ENCODE data around the gene SPATA22. TPM values are rescaled to one million over a fixed set of nuclear protein-coding genes. Genes with fewer than 3 reads are reported as not detected.

The SPATA22 gene
- total RNA-seq, 2 donors from 2014 or later, result 13.5 TPM; not detected in 1

DNA sequence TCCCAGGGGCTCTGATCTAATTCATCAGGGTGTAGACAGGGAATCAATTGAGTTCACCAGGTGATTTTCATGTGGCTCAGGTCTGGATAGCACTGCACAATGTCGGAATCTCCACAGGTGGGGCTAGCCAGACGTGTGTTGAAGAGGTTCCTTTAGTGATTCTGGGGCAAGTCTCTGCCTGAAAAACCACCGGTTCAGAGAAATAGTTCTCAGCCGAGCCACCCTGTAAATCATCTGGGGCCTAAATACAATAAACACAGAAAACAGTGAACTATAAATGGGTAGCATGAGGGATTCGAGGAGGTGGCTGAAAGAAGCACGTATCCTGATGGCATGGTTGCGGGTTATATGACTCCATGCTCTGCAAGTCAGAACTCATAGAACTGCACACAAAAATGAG is 25.5 kb upstream of the SPATA22 start:
- no peak for DNase-seq (ENCODE audit: low spot score)

GRCh38 chr17:3485481-3486068 is 14.0 kb upstream of the SPATA22 start:
- H3K4me3 ChIP-seq, result no peak overlapping the region
- H3K36me3 ChIP-seq, result no peaks in the 10 kb centered on the region
- intact Hi-C loops (cut with DNase I), result no loop called here
- H3K9me3 ChIP-seq, result no peaks in the 10 kb centered on the region
- no peaks in the 10 kb centered on the region for H3K27me3 ChIP-seq (replicated peaks; ENCODE audit: insufficient read depth)
- H3K4me1 ChIP-seq (replicated peaks), result no peaks in the 10 kb centered on the region
- 82% methylated on average over 8 of the region's 8 CpGs for WGBS
- H3K27ac ChIP-seq, result no peak overlapping the region
- DNase-seq (ENCODE audit: low spot score), result no peak
- TF ChIP-seq POLR2A (IDR thresholded peaks at IDR 0.05), result no peak
- no peak for TF ChIP-seq POLR2AphosphoS5 (IDR thresholded peaks at IDR 0.05)
- TF ChIP-seq, protein P1, sequence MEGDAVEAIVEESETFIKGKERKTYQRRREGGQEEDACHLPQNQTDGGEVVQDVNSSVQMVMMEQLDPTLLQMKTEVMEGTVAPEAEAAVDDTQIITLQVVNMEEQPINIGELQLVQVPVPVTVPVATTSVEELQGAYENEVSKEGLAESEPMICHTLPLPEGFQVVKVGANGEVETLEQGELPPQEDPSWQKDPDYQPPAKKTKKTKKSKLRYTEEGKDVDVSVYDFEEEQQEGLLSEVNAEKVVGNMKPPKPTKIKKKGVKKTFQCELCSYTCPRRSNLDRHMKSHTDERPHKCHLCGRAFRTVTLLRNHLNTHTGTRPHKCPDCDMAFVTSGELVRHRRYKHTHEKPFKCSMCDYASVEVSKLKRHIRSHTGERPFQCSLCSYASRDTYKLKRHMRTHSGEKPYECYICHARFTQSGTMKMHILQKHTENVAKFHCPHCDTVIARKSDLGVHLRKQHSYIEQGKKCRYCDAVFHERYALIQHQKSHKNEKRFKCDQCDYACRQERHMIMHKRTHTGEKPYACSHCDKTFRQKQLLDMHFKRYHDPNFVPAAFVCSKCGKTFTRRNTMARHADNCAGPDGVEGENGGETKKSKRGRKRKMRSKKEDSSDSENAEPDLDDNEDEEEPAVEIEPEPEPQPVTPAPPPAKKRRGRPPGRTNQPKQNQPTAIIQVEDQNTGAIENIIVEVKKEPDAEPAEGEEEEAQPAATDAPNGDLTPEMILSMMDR (IDR thresholded peaks at IDR 0.05), result no peak

More for the DNA sequence above, 25.5 kb upstream of the SPATA22 start:
- H3K27me3 ChIP-seq (replicated peaks; ENCODE audit: insufficient read depth), result no peaks in the 10 kb centered on the region
- TF ChIP-seq, protein P1 (IDR thresholded peaks at IDR 0.05), result no peak
- TF ChIP-seq POLR2AphosphoS5 (IDR thresholded peaks at IDR 0.05) (no peak), POLR2A (IDR thresholded peaks at IDR 0.05) (no peak)
- no peak overlapping the region for H3K27ac ChIP-seq
- intact Hi-C loops (cut with DNase I), result no loop called here
- H3K9me3 ChIP-seq, result no peaks in the 10 kb centered on the region
- no peaks in the 10 kb centered on the region for H3K4me1 ChIP-seq (replicated peaks)
- H3K4me3 ChIP-seq, result no peak overlapping the region
- H3K36me3 ChIP-seq, result no peaks in the 10 kb centered on the region
- WGBS, result 44% methylated on average over 7 of the region's 7 CpGs

- no peaks in the 10 kb centered on the region for H3K27me3 ChIP-seq (replicated peaks; ENCODE audit: insufficient read depth)
- no peak for DNase-seq (ENCODE audit: low spot score)
- no peak for TF ChIP-seq POLR2A (IDR thresholded peaks at IDR 0.05)
- no peak for TF ChIP-seq POLR2AphosphoS5 (IDR thresholded peaks at IDR 0.05)
- TF ChIP-seq, protein P1 (IDR thresholded peaks at IDR 0.05), result no peak
- no peak overlapping the region for H3K4me3 ChIP-seq
- 63% methylated on average over 3 of the region's 3 CpGs for WGBS
- H3K27ac ChIP-seq, result no peak overlapping the region
- H3K36me3 ChIP-seq, result no peaks in the 10 kb centered on the region
- no peaks in the 10 kb centered on the region for H3K4me1 ChIP-seq (replicated peaks)
- intact Hi-C loops (cut with DNase I), result no loop called here
- H3K9me3 ChIP-seq, result no peaks in the 10 kb centered on the region
Measured at GRCh38 chr17:3482852-3483251, 11.2 kb upstream of the SPATA22 start.

DNA sequence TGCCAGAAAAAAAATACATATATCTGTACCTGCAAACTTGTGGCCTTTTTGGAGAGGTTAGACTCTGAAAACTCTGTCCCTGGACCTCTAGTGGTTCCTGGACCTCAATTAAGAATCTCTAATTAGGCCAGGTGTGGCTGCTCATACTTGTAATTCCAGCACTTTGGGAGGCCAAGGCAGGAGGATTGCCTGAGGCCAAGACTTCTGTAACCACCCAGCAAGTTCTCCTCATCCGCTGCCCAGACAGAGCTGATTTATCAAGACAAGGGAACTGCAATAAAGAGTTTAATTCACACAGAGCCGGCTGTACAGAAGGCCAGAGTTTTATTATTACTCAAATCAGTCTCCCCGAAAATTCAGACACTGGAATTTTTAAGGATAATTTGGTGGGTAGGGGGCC is 8.4 kb upstream of the SPATA22 start:
- no peak overlapping the region for H3K27ac ChIP-seq
- H3K9me3 ChIP-seq, result no peaks in the 10 kb centered on the region
- DNase-seq (ENCODE audit: low spot score), result no peak
- intact Hi-C loops (cut with DNase I), result no loop called here
- H3K4me1 ChIP-seq (replicated peaks), result no peaks in the 10 kb centered on the region
- no peaks in the 10 kb centered on the region for H3K27me3 ChIP-seq (replicated peaks; ENCODE audit: insufficient read depth)
- WGBS, result 69% methylated on average over 3 of the region's 3 CpGs
- TF ChIP-seq POLR2A (IDR thresholded peaks at IDR 0.05) (no peak), POLR2AphosphoS5 (IDR thresholded peaks at IDR 0.05) (no peak)
- TF ChIP-seq, protein P1 (IDR thresholded peaks at IDR 0.05), result no peak
- no peaks in the 10 kb centered on the region for H3K36me3 ChIP-seq
- no peak overlapping the region for H3K4me3 ChIP-seq

All from prostate gland (tissue), 2 donors.